Astrocyte (in vitro differentiated cells and primary cell): ENCODE results near the gene PRG3. TPM values are rescaled to one million over a fixed set of nuclear protein-coding genes. Genes with fewer than 3 reads are reported as not detected.
A peak's percentile ranks its signal among the peaks of the same experiment; 100 is the strongest.

Source experiments
- DNase-seq: peaks from one replicate; pipeline ENCODE4 v3.0.0-alpha.2; 2010; ENCODE audit warnings: low read depth
- FAIRE-seq: peaks from 2 replicates; lab custom pipeline; 2011; peaks lifted over from hg19 to GRCh38; lab: Jason Lieb, UNC
- H2AFZ ChIP-seq: 2 replicates; pipeline ENCODE4 v1.6.0; 2012; ENCODE audit warnings: low read depth, low read length, inconsistent platforms
- H3K27ac ChIP-seq: 2 replicates; pipeline ENCODE4 v1.5.1; 2011; ENCODE audit warnings: low read depth, low read length, inconsistent platforms
- H3K27me3 ChIP-seq: 2 replicates; pipeline ENCODE4 v1.6.0; 2011; ENCODE audit warnings: low read length, inconsistent platforms; ENCODE audit not compliant: insufficient read depth
- H3K36me3 ChIP-seq: 2 replicates; pipeline ENCODE4 v1.5.1; 2011; ENCODE audit warnings: low read length, inconsistent platforms; ENCODE audit not compliant: insufficient read depth
- H3K4me1 ChIP-seq: 2 replicates; pipeline ENCODE4 v1.5.1; 2011; ENCODE audit warnings: low read length, inconsistent platforms; ENCODE audit not compliant: insufficient read depth
- H3K4me2 ChIP-seq: 2 replicates; pipeline ENCODE4 v1.6.0; 2012; ENCODE audit warnings: low read length, inconsistent platforms
- H3K4me3 ChIP-seq: 2 replicates; pipeline ENCODE4 v1.5.1; 2011; ENCODE audit warnings: low read depth, mild to moderate bottlenecking, low read length, inconsistent platforms; ENCODE audit not compliant: insufficient read depth
- H3K79me2 ChIP-seq: 2 replicates; pipeline ENCODE4 v1.6.0; 2012; ENCODE audit warnings: mild to moderate bottlenecking, low read length, inconsistent platforms; ENCODE audit not compliant: insufficient read depth
- H3K9ac ChIP-seq: 2 replicates; pipeline ENCODE4 v1.6.0; 2012; ENCODE audit warnings: mild to moderate bottlenecking, low read length, inconsistent platforms
- H3K9me3 ChIP-seq: 2 replicates; pipeline ENCODE4 v1.5.1; 2012; ENCODE audit warnings: low read depth, mild to moderate bottlenecking, low read length, inconsistent platforms; ENCODE audit not compliant: insufficient read depth
- H4K20me1 ChIP-seq: 2 replicates; pipeline ENCODE4 v1.6.0; 2012; ENCODE audit warnings: low read length, inconsistent platforms; ENCODE audit not compliant: insufficient read depth
- H3K27ac Mint-ChIP-seq: one replicate; pipeline ENCODE4 v1.8.0; 2021; ENCODE audit warnings: mild to moderate bottlenecking, mixed read lengths; ENCODE audit not compliant: unreplicated experiment
- H3K27me3 Mint-ChIP-seq: one replicate; pipeline ENCODE4 v1.8.0; 2021; ENCODE audit warnings: low read depth, mixed read lengths; ENCODE audit not compliant: unreplicated experiment
- H3K36me3 Mint-ChIP-seq: one replicate; pipeline ENCODE4 v1.8.0; 2021; ENCODE audit warnings: low read depth, mixed read lengths; ENCODE audit not compliant: unreplicated experiment
- H3K4me1 Mint-ChIP-seq: one replicate; pipeline ENCODE4 v1.8.0; 2021; ENCODE audit warnings: low read depth, mixed read lengths; ENCODE audit not compliant: unreplicated experiment
- H3K4me3 Mint-ChIP-seq: one replicate; pipeline ENCODE4 v1.8.0; 2021; ENCODE audit warnings: mild to moderate bottlenecking, moderate library complexity, mixed read lengths; ENCODE audit not compliant: unreplicated experiment
- H3K9me3 Mint-ChIP-seq: one replicate; pipeline ENCODE4 v1.8.0; 2021; ENCODE audit warnings: mild to moderate bottlenecking, mixed read lengths; ENCODE audit not compliant: unreplicated experiment
- EZH2 ChIP-seq: IDR thresholded peaks from 2 replicates; pipeline ENCODE4 v1.6.1; 2012; ENCODE audit warnings: mild to moderate bottlenecking, low read length, inconsistent platforms; ENCODE audit not compliant: insufficient read depth
- total RNA-seq: library from RNA; stranded (reverse); gene quantifications from 2 replicates; pipeline ENCODE4 v1.2.1, GENCODE V29; 2021
- TF ChIP-seq, protein P1 (sequence below): IDR thresholded peaks from 2 replicates; pipeline ENCODE4 v1.5.1; 2011; ENCODE audit warnings: low read depth, mild to moderate bottlenecking, inconsistent platforms, low read length, moderate library complexity; ENCODE audit not compliant: insufficient read depth

Gene PRG3
- total RNA-seq, 1 donor from 2014 or later, result not detected

DNA sequence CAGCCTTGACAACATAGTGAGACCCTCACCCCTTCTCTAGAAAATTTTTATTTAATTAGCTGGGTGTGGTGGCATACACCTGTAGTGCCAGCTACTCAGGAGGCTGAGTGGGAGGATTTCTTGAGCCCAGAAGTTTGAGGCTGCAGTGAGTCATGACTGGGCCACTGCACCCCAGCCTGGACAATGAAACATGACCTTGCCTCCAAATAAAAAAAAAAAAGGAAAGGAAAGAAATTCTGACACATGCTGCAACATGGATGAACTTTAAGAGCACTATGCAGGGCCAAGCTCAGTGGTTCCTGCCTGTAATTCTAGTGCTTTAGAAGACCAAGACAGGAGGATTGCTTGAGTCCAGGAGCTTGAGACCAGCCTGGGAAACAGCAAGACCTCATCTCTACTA is 37.2 kb upstream of the PRG3 start:
- Mint-ChIP-seq H3K4me1 (no peaks in the 10 kb centered on the region), H3K27ac (no peak overlapping the region), H3K36me3 (peaks cover 32% of the 10 kb centered on the region), H3K9me3 (no peaks in the 10 kb centered on the region), H3K4me3 (no peak overlapping the region), H3K27me3 (no peaks in the 10 kb centered on the region)
- no peaks in the 10 kb centered on the region for H3K79me2 ChIP-seq
- no peak overlapping the region for H3K4me2 ChIP-seq
- peaks cover 4% of the 10 kb centered on the region for H3K36me3 ChIP-seq
- no peak overlapping the region for H3K9ac ChIP-seq
- no peak overlapping the region for H2AFZ ChIP-seq
- H3K4me3 ChIP-seq, result no peak overlapping the region
- no peaks in the 10 kb centered on the region for H3K4me1 ChIP-seq
- no peak for DNase-seq
- H4K20me1 ChIP-seq, result no peaks in the 10 kb centered on the region
- no peak for FAIRE-seq
- no peak for TF ChIP-seq EZH2
- TF ChIP-seq, protein P1, sequence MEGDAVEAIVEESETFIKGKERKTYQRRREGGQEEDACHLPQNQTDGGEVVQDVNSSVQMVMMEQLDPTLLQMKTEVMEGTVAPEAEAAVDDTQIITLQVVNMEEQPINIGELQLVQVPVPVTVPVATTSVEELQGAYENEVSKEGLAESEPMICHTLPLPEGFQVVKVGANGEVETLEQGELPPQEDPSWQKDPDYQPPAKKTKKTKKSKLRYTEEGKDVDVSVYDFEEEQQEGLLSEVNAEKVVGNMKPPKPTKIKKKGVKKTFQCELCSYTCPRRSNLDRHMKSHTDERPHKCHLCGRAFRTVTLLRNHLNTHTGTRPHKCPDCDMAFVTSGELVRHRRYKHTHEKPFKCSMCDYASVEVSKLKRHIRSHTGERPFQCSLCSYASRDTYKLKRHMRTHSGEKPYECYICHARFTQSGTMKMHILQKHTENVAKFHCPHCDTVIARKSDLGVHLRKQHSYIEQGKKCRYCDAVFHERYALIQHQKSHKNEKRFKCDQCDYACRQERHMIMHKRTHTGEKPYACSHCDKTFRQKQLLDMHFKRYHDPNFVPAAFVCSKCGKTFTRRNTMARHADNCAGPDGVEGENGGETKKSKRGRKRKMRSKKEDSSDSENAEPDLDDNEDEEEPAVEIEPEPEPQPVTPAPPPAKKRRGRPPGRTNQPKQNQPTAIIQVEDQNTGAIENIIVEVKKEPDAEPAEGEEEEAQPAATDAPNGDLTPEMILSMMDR, result no peak
- H3K27me3 ChIP-seq, result no peaks in the 10 kb centered on the region
- no peaks in the 10 kb centered on the region for H3K9me3 ChIP-seq
- H3K27ac ChIP-seq, result no peak overlapping the region

DNA sequence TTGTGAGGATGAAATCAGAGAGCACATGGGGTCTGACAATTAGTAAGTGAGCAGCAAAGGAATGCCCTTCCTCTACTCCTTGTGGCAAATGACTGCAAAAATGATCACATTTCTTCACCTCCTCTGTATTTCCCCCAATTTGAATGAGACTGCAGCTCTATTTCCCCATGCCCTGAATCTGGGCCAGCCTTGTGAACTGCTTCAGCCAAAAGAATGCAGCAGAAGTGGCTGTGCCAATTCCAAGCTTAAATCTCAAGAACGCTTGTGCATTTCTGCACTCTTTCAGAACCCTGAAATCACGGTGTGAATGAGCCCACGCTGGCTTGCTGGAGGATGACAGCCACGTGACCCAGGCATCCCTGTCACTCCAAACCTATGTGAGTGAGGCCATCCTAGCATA is 36.1 kb upstream of the PRG3 start:
- no peak for TF ChIP-seq EZH2
- TF ChIP-seq, protein P1, result no peak
- Mint-ChIP-seq H3K9me3 (no peaks in the 10 kb centered on the region), H3K4me3 (no peak overlapping the region), H3K4me1 (no peaks in the 10 kb centered on the region), H3K36me3 (peaks cover 32% of the 10 kb centered on the region), H3K27ac (no peak overlapping the region), H3K27me3 (no peaks in the 10 kb centered on the region)
- H3K4me2 ChIP-seq, result no peak overlapping the region
- H3K4me3 ChIP-seq, result no peak overlapping the region
- DNase-seq (peak; percentile 50), FAIRE-seq (no peak)
- no peaks in the 10 kb centered on the region for H3K27me3 ChIP-seq
- H3K9ac ChIP-seq, result no peak overlapping the region
- no peaks in the 10 kb centered on the region for H3K4me1 ChIP-seq
- H3K9me3 ChIP-seq, result no peaks in the 10 kb centered on the region
- H4K20me1 ChIP-seq, result no peaks in the 10 kb centered on the region
- H3K79me2 ChIP-seq, result no peaks in the 10 kb centered on the region
- H2AFZ ChIP-seq, result no peak overlapping the region
- no peak overlapping the region for H3K27ac ChIP-seq
- peaks cover 6% of the 10 kb centered on the region for H3K36me3 ChIP-seq

DNA sequence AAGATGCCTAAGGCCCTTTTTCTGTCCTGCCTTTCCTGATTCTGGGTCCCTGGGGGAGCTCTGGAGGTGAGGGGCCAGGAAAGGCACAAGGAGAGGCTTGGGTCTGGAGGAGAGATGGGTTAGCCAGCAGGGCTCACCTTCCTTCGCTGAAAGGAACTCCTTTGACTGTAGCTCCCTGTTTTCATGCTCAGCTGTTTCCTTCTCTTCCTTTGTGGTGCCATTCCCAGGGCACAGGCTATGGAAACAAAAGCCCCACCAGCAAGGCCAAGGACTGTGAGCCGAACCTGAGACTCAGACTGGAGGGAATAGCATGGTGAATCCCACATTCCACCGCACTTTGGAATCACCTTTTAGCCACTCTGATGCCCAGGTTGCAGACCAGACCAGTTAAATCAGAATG is 35.5 kb upstream of the PRG3 start:
- Histone ChIP-seq H3K27ac (no peak overlapping the region), H4K20me1 (no peaks in the 10 kb centered on the region), H2AFZ (no peak overlapping the region), H3K9me3 (no peaks in the 10 kb centered on the region), H3K4me3 (no peak overlapping the region), H3K4me1 (no peaks in the 10 kb centered on the region), H3K79me2 (no peaks in the 10 kb centered on the region), H3K27me3 (no peaks in the 10 kb centered on the region), H3K36me3 (peaks cover 6% of the 10 kb centered on the region), H3K4me2 (no peak overlapping the region), H3K9ac (no peak overlapping the region)
- Mint-ChIP-seq H3K27me3 (no peaks in the 10 kb centered on the region), H3K4me3 (no peak overlapping the region), H3K27ac (no peak overlapping the region), H3K4me1 (no peaks in the 10 kb centered on the region), H3K9me3 (no peaks in the 10 kb centered on the region), H3K36me3 (peaks cover 32% of the 10 kb centered on the region)
- FAIRE-seq (no peak), DNase-seq (no peak)
- TF ChIP-seq EZH2, result no peak
- TF ChIP-seq, protein P1, result no peak
